Measurements from ENCODE around the gene RNF14.

DNA sequence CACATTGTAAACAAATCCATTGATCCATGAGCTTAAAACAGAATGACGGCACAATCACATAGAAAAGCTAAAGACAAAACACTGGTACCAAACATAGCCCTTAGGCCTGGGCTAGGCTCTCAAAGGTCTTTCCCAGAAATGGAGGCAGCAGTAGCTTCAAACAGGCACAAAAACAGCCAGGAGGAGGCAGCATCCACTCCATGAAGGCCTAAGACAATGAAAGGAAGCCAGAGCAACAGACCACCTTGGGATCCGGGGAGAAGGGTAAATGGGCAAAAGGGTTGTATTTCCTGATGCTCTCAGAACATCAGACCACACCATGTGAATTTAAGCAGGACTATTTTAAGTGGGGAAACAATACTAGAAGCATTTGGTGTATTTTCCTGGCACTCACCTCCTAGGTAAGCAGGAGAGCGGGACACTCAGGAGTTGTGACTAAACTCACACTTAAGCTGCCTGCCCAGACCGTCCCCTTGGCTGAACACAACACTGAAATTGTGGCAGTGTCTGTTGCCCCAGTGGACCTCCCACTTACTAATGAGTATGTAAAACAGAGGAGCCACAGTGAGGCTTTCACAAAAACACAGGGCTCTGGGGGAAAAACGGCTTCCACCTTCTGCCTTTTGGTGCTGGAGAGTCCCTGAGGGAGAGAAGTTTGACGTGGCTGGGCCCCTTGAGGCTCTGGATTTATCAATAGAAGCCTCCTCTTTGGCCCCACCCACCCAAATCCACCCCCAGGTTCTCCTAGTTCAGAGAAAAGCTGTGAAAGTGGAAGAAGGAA is 32.0 kb downstream of the RNF14 start:
- TF ChIP-seq, protein P1, sequence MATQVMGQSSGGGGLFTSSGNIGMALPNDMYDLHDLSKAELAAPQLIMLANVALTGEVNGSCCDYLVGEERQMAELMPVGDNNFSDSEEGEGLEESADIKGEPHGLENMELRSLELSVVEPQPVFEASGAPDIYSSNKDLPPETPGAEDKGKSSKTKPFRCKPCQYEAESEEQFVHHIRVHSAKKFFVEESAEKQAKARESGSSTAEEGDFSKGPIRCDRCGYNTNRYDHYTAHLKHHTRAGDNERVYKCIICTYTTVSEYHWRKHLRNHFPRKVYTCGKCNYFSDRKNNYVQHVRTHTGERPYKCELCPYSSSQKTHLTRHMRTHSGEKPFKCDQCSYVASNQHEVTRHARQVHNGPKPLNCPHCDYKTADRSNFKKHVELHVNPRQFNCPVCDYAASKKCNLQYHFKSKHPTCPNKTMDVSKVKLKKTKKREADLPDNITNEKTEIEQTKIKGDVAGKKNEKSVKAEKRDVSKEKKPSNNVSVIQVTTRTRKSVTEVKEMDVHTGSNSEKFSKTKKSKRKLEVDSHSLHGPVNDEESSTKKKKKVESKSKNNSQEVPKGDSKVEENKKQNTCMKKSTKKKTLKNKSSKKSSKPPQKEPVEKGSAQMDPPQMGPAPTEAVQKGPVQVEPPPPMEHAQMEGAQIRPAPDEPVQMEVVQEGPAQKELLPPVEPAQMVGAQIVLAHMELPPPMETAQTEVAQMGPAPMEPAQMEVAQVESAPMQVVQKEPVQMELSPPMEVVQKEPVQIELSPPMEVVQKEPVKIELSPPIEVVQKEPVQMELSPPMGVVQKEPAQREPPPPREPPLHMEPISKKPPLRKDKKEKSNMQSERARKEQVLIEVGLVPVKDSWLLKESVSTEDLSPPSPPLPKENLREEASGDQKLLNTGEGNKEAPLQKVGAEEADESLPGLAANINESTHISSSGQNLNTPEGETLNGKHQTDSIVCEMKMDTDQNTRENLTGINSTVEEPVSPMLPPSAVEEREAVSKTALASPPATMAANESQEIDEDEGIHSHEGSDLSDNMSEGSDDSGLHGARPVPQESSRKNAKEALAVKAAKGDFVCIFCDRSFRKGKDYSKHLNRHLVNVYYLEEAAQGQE (IDR thresholded peaks at IDR 0.05; ENCODE audit: insufficient read depth in 1 of 2, low read depth in 2 of 2, low read length in 1 of 2): no peak
- TF ChIP-seq, protein P2, sequence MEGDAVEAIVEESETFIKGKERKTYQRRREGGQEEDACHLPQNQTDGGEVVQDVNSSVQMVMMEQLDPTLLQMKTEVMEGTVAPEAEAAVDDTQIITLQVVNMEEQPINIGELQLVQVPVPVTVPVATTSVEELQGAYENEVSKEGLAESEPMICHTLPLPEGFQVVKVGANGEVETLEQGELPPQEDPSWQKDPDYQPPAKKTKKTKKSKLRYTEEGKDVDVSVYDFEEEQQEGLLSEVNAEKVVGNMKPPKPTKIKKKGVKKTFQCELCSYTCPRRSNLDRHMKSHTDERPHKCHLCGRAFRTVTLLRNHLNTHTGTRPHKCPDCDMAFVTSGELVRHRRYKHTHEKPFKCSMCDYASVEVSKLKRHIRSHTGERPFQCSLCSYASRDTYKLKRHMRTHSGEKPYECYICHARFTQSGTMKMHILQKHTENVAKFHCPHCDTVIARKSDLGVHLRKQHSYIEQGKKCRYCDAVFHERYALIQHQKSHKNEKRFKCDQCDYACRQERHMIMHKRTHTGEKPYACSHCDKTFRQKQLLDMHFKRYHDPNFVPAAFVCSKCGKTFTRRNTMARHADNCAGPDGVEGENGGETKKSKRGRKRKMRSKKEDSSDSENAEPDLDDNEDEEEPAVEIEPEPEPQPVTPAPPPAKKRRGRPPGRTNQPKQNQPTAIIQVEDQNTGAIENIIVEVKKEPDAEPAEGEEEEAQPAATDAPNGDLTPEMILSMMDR (IDR thresholded peaks at IDR 0.05): peak; percentile 64
